NCI-H1092 treated with DMSO at 0.1 percent for 48 hours (cell line): ENCODE results near the gene DCAF15.

Source experiments
- DNase-seq: peaks from one replicate; lab custom pipeline; 2025; lab: John Stamatoyannopoulos, UW

DCAF15 gene

DNA sequence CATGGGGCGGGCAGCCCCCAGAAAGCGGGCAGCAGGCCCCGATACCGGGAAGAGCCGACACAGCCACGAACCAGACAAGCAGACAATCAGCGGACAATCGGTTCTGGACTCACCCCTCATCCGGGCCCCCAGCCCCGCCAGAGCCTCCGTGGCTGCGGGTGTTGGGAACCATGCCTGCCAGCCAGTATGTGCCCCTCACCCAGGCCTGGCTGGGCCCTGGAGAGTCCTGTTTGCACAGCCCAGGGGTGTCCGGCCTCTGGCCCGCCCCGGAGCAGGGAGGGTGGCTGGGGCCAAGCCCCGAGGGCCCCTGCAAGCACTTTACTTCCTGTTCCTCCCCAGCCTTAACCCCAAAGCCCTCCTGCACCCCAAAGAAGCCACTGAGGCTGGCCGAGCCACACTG is 21.9 kb upstream of the DCAF15 start:
- DNase-seq: no peak

GRCh38 chr19:13931391-13932148 is 20.7 kb upstream of the DCAF15 start:
- no peak for DNase-seq

DNA sequence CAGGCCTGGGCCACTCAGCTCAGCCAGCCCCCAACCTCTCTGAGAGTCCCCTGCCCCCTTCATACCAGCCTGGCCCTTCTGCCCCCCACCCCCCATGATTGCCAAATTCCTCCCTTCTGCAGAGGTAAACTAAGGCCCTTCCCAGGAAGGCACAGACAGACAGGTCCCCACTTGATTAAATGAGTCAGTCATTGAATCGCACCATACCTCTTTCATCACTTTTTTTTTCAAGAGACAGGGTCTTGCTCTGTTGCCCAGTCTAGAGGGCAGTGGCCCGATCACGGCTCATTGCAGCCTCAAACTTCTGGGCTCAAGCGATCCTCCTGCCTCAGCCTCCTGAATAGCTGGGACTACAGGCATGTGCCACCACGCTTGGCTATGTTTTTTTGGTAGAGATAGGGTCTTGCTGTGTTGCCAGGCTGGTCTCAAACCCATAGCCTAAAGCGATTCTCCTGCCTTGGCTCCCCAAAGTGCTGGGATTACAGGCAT is 20.1 kb upstream of the DCAF15 start:
- DNase-seq: no peak

DNA sequence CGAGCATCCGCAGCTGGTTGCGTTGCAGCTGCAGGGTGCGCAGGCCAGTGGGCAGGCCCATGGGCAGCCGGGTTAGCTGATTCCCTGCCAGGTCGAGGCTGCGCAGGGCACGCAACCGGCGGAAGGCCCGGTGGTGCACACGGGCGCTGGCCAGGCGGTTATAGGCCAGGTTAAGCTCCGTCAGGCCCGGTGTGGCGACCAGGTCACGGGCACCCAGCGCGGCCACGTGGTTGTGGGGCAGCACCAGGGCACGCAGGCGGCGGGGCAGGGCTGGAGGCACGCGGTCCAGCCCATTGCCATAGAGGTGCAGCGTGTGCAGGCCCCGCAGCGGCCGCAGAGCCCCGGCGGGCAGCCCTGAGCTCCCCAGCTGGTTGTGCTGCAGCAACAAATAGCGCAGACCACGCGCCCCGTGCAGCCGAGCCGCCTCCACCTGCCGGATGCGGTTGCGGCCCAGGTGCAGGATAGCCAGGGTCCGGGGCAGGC is 19.4 kb upstream of the DCAF15 start:
- no peak for DNase-seq

DNA sequence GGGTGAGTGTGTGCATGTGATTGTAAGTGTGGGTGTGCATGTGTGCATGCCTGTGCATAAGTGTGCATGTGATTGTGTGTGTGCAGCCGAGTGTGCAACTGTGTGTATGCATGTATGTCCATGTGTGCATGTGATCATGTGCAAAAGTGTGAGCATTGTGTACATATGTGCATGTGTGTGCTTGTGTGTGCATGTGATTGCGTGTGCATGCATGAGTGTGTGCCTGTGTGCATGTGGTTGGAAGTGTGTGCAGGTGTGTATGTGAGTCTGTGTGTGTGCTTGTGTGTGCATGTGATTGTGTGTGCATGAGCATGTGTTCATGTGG is 17.6 kb upstream of the DCAF15 start:
- DNase-seq: no peak

- no peak for DNase-seq
These were observed 16.4 kb upstream of the DCAF15 start for GRCh38 chr19:13935765-13936510.

- DNase-seq: no peak
These were observed 14.6 kb upstream of the DCAF15 start for GRCh38 chr19:13937479-13938300.

GRCh38 chr19:13938301-13939064 is 13.8 kb upstream of the DCAF15 start, which contains the start of gene PODNL1:
TSS of gene PODNL1 (minus strand) at chr19:13938417. CDS start at chr19:13938181, 236 bp downstream.
- DNase-seq: no peak

DNA sequence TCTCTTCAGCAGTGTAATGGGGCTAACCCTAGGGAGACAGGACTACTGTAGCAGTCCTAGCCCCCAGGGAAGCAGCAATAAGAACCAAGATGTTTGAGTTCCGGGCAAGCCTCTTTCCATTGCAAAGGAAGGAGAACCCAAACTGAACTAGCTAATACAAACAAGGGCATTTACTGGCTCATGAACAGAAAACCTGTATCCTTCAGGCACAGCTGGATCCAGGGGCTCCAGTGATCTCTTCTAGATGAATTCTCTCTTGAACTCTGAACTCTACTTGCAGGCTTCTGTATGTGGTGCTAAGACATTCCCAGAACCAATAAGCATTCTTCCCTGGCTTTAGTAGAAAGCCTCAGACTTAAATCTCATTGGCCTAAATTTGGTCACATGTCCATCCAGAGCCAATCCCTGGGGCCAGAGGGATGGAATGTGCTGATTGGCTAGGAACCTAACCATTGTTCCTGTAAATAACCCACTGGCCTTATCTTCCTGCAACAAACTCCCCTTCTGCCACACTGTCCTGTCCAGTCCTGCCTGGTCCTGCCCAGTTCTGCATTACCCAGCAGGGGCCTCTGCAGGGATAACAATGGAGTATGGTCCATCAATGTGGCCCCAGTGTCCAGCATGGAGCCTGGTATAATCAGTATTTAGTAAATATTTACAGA is 10.2 kb upstream of the DCAF15 start:
- no peak for DNase-seq

- no peak for DNase-seq
These were observed 5.9 kb upstream of the DCAF15 start for GRCh38 chr19:13946414-13946813.

DNA sequence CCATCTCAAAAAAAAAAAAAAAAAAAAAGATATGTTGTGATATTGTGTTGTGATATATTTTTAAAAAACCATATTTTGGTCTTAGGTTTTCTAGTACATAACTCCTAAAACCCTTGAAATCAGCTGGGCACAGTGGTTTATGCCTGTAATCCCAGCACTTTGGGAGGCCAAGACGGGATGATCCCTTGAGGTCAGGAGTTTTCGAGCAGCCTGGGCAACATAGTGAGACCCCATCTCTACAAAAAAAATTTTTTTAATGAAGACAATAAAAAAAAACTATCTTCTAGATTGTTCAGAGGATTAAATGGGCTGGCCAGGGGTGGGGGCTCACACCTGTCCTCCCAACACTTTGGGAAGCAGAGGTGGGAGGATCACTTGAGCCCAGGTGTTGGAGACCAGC is 1.3 kb upstream of the DCAF15 start:
- DNase-seq: no peak

- no peak for DNase-seq
These were observed 533 bp upstream of the DCAF15 start for GRCh38 chr19:13951799-13952153.

- DNase-seq: no peak
These were observed 722 bp downstream of the DCAF15 start for GRCh38 chr19:13952931-13953531.

DNA sequence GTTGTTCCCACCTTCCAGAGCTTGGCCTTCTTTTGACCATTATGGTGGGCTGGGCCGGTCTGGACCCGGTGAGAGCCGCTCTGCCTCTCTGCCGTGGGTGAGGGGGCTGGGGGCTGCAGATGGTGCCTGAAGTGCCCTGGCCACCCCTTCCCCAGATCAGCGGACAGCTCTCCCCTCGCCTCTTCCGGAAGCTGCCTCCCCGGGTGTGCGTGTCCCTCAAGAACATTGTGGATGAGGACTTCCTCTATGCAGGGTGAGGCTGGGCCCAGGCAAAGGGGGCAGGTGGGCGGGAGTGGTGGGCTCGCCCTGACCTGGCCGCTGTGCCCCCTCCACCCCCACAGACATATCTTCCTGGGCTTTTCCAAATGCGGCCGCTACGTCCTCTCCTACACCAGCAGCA is 1.9 kb downstream of the DCAF15 start:
- no peak for DNase-seq

DNA sequence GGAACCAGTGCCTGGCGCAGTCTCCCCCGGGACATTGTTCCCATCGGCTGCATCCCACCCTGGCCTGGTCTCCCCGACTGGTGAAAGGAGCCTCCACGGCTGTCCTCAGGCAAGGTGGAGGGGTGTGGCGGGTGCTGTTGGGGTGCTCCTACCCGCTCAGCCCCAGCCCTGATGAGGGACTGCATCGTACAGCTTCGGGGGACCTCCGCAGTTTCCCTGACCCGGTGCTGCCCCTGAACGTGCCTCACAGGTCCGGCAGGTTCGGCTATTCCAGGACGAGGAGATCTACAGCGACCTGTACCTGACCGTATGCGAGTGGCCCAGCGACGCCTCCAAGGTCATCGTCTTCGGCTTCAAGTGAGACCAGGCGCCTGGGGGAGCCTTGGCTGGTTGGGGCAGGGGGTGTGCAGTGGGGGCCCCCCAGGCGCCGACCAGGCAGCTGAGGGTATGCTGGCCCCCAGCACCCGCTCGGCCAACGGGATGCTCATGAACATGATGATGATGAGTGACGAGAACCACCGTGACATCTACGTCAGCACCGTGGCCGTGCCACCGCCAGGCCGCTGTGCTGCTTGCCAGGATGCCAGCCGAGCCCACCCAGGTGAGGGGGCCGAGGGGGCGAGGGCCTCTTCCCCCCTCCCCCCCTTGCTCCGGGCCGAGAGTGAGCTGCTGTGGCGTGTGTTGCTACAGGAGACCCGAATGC is 3.5 kb downstream of the DCAF15 start:
- no peak for DNase-seq

DNA sequence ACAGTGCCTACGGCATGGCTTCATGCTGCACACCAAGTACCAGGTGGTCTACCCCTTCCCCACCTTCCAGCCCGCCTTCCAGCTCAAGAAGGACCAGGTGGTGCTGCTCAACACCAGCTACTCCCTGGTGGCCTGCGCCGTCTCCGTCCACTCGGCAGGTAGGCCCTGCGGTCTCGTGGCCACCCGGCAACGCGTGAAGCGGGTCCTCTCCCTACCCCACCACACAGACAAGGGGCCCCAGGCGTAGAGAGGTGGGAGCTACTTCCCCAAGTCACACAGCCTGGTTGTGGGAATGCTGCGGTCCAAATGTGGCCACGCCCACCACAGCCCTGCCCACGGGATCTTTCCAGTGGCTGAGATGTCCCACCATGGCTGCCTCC is 4.0 kb downstream of the DCAF15 start:
- no peak for DNase-seq

DNA sequence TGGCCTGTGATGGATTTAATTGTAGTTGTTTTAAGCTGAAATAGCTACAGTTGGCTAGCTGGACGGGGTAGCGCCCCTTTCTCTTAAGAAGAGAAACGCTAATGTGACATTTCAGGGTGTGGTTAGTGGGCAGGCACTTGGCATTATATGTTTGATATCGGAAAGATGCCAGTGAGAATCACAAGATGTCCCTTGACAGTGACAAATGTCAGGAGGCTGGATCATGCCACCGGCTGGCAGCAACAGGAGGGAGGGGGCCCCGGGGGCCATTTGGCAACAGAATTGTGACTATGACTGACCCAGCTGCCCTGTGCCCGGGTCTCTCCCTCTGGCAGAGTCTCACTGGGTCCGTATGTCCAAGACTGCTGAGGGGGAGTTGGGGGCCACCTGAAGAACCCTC is 4.7 kb downstream of the DCAF15 start:
- no peak for DNase-seq

DNA sequence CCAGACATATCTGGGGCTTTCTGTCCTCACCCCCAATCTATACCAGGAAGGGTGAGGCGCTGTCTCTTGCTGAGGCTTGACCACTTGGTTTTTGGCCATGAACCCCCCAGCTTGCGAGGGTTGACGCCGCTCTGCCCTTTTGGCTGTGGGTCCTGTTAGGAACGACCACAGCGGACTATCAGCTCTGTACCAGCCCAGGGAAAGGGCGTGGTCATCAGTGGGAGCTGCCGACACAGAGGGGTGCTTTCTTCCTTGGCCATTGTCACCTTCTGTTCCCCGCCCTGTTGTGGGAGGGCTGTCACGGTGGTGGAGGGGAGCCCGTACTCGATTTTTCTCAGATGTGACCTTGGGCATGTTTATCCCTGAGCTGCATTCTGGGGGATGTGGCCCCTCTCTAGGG is 5.7 kb downstream of the DCAF15 start:
- DNase-seq: no peak

GRCh38 chr19:13959141-13959961 is 7.0 kb downstream of the DCAF15 start:
- no peak for DNase-seq
